OCI-LY3 (cell line): ENCODE data around the gene FBXL13.
"Not testable (repeated sequence)": the region's sequence is repeated elsewhere in the genome, so short reads cannot be mapped to it uniquely, and the experiment has no call there.

Experiments used
- H2AFZ ChIP-seq: fragments of 200-600, 300-600 bp; shearing (Covaris generic); 2 replicates; pipeline ENCODE4 v1.6.0; 2014; ENCODE audit warnings: antibody characterized with exemption, low read depth, low read length
- H3K27ac ChIP-seq: fragments of 200-600, 300-600 bp; sonication (generic); 2 replicates; pipeline ENCODE4 v1.5.1; 2014; ENCODE audit warnings: mild to moderate bottlenecking, low read length, moderate library complexity, mixed read lengths
- H3K27me3 ChIP-seq: fragments of 200-600, 300-600 bp; sonication (generic); 2 replicates; pipeline ENCODE4 v1.6.1; 2014; ENCODE audit warnings: low read depth, low read length, mixed read lengths
- H3K36me3 ChIP-seq: fragments of 200-600, 300-600 bp; sonication (generic); replicated peaks from 2 replicates; pipeline ENCODE3; 2014; ENCODE audit warnings: low read depth, low read length, mixed read lengths
- H3K4me1 ChIP-seq: fragments of 300-600, 200-600 bp; sonication (generic); 2 replicates; pipeline ENCODE4 v1.6.1; 2014; ENCODE audit warnings: low read length, mixed read lengths
- H3K4me2 ChIP-seq: fragments of 200-600, 300-600 bp; sonication (generic); 2 replicates; pipeline ENCODE4 v1.6.1; 2014; ENCODE audit warnings: low read length, mixed read lengths
- H3K4me3 ChIP-seq: fragments of 300-600, 200-600 bp; sonication (generic); 2 replicates; pipeline ENCODE4 v1.5.1; 2014; ENCODE audit warnings: antibody characterized with exemption, mild to moderate bottlenecking, low read length, moderate library complexity
- H3K79me2 ChIP-seq: fragments of 300-600, 200-600 bp; shearing (Covaris generic); 2 replicates; pipeline ENCODE4 v1.6.1; 2014; ENCODE audit warnings: mild to moderate bottlenecking, low read length, mixed read lengths
- H3K9ac ChIP-seq: fragments of 300-600, 200-600 bp; shearing (Covaris generic); 2 replicates; pipeline ENCODE4 v1.6.0; 2014; ENCODE audit warnings: mild to moderate bottlenecking, low read length, moderate library complexity
- H3K9me3 ChIP-seq: fragments of 200-600, 300-600 bp; shearing (Covaris generic); 2 replicates; pipeline ENCODE4 v1.6.1; 2014; ENCODE audit warnings: low read length, mixed read lengths; ENCODE audit not compliant: insufficient read depth
- H4K20me1 ChIP-seq: fragments of 200-600, 300-600 bp; sonication (generic); 2 replicates; pipeline ENCODE4 v1.6.1; 2016; ENCODE audit warnings: low read length, mixed read lengths; ENCODE audit not compliant: insufficient read depth
- EZH2phosphoT487 ChIP-seq: fragments of 200-600 bp; shearing (Covaris generic); IDR thresholded peaks from 2 replicates; pipeline ENCODE4 v1.6.1; 2018; ENCODE audit warnings: antibody characterized with exemption, mixed run types, low read depth
- TF ChIP-seq, protein P1 (sequence below): fragments of 200-600, 300-600 bp; sonication (generic); IDR thresholded peaks from 2 replicates; pipeline ENCODE4 v1.5.1; 2014; ENCODE audit warnings: antibody characterized with exemption, low read length, low read depth

Gene FBXL13

DNA sequence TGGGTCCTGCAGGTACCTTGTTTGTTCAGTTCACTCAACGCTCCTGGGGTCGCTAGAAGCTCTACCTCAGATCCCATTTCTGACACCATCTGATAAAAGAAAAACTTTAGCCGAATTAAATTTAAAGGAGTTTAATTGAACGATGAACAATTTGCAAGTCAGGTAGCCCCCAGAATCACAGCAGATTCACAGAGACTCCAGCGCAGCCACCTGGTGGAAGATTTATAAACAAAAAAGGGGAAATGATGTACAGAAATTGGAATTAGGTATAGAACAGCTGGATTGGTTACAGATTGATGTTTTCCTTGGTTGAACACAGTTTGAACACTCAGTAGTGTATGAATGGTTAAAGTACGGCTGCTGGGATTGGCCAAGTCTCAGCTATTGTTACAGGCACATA lies 23.1 kb downstream of the FBXL13 start:
- Histone ChIP-seq H3K4me3 (no peak overlapping the region), H4K20me1 (no peaks in the 10 kb centered on the region), H3K36me3 (peaks cover 3% of the 10 kb centered on the region), H3K9ac (no peak overlapping the region), H3K27ac (no peak overlapping the region), H3K4me2 (no peak overlapping the region), H3K79me2 (no peaks in the 10 kb centered on the region), H3K4me1 (no peaks in the 10 kb centered on the region), H3K27me3 (no peaks in the 10 kb centered on the region), H3K9me3 (0 out of 2 replicates have a peak, but pooled peaks cover 4% of the 10 kb centered on the region), H2AFZ (no peak overlapping the region)
- no peak for TF ChIP-seq EZH2phosphoT487
- TF ChIP-seq, protein P1, sequence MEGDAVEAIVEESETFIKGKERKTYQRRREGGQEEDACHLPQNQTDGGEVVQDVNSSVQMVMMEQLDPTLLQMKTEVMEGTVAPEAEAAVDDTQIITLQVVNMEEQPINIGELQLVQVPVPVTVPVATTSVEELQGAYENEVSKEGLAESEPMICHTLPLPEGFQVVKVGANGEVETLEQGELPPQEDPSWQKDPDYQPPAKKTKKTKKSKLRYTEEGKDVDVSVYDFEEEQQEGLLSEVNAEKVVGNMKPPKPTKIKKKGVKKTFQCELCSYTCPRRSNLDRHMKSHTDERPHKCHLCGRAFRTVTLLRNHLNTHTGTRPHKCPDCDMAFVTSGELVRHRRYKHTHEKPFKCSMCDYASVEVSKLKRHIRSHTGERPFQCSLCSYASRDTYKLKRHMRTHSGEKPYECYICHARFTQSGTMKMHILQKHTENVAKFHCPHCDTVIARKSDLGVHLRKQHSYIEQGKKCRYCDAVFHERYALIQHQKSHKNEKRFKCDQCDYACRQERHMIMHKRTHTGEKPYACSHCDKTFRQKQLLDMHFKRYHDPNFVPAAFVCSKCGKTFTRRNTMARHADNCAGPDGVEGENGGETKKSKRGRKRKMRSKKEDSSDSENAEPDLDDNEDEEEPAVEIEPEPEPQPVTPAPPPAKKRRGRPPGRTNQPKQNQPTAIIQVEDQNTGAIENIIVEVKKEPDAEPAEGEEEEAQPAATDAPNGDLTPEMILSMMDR, result no peak

- Histone ChIP-seq H3K4me2 (no peak overlapping the region), H2AFZ (no peak overlapping the region), H3K36me3 (peaks cover 2% of the 10 kb centered on the region), H3K27ac (no peak overlapping the region), H3K27me3 (no peaks in the 10 kb centered on the region), H3K4me1 (no peaks in the 10 kb centered on the region), H4K20me1 (no peaks in the 10 kb centered on the region), H3K9ac (no peak overlapping the region), H3K4me3 (no peak overlapping the region), H3K79me2 (no peaks in the 10 kb centered on the region), H3K9me3 (0 out of 2 replicates have a peak, but pooled peaks cover 9% of the 10 kb centered on the region)
- TF ChIP-seq, protein P1, result no peak
- TF ChIP-seq EZH2phosphoT487, result no peak
These were observed 25.8 kb downstream of the FBXL13 start for GRCh38 chr7:103048833-103049232.

DNA sequence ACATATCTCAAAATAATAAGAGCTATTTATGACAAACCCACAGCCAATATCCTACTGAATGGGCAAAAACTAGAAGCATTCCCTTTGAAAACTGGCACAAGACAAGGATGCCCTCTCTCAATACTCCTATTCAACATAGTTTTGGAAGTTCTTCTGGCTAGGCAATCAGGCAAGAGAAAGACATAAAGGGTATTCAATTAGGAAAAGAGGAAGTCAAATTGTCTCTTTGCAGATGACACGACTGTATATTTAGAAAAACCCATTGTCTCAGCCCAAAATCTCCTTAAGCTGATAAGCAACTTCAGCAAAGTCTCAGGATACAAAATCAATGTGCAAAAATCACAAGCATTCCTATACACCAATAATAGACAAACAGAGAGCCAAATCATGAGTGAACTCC lies 32.8 kb downstream of the FBXL13 start:
- not testable (repeated sequence) for H3K4me1 ChIP-seq, H3K4me2 ChIP-seq, H3K27ac ChIP-seq, H3K36me3 ChIP-seq, H3K9ac ChIP-seq, H3K9me3 ChIP-seq, H3K79me2 ChIP-seq, H4K20me1 ChIP-seq, H3K27me3 ChIP-seq, H3K4me3 ChIP-seq, H2AFZ ChIP-seq

GRCh38 chr7:103037823-103038739 lies 36.5 kb downstream of the FBXL13 start:
- not testable (repeated sequence) for H3K9ac ChIP-seq, H3K9me3 ChIP-seq, H3K4me2 ChIP-seq, H2AFZ ChIP-seq, H3K4me3 ChIP-seq, H3K27ac ChIP-seq, H3K79me2 ChIP-seq, H3K36me3 ChIP-seq, H3K4me1 ChIP-seq, H3K27me3 ChIP-seq, H4K20me1 ChIP-seq

GRCh38 chr7:103037476-103037822 lies 37.1 kb downstream of the FBXL13 start:
- no peaks in the 10 kb centered on the region for H3K36me3 ChIP-seq
- no peak overlapping the region for H2AFZ ChIP-seq
- H4K20me1 ChIP-seq, result no peaks in the 10 kb centered on the region
- no peaks in the 10 kb centered on the region for H3K79me2 ChIP-seq
- H3K4me1 ChIP-seq, result no peaks in the 10 kb centered on the region
- no peak overlapping the region for H3K4me2 ChIP-seq
- H3K27me3 ChIP-seq, result no peaks in the 10 kb centered on the region
- H3K9me3 ChIP-seq, result no peaks in the 10 kb centered on the region
- H3K27ac ChIP-seq, result no peak overlapping the region
- H3K4me3 ChIP-seq, result no peak overlapping the region
- no peak overlapping the region for H3K9ac ChIP-seq
- TF ChIP-seq, protein P1, result no peak
- TF ChIP-seq EZH2phosphoT487, result no peak

DNA sequence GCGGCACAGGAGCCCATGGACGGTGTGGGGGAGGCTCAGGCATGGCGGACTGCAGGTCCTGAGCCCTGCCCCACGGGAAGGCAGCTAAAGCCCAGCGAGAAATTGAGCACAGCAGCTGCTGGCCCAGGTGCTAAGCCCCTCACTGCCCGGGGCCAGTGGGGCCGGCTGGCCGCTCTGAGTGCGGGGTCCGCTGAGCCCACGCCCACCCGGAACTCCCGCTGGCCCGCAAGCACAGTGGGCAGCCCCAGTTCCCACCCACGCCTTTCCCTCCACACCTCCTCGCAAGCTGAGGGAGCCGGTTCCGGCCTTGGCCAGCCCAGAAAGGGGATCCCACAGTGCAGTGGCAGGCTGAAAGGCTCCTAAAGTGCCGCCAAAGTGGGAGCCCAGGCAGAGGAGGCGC lies 40.3 kb downstream of the FBXL13 start:
- H3K36me3 ChIP-seq, H3K9ac ChIP-seq, H3K9me3 ChIP-seq, H2AFZ ChIP-seq, H3K4me1 ChIP-seq, H3K27ac ChIP-seq, H3K79me2 ChIP-seq, H3K4me2 ChIP-seq, H3K27me3 ChIP-seq, H4K20me1 ChIP-seq, H3K4me3 ChIP-seq: not testable (repeated sequence)
